Naive B cell (primary cell): Measurements from ENCODE around the gene CDH23. TPM values are rescaled to one million over a fixed set of nuclear protein-coding genes. Genes with fewer than 3 reads are reported as not detected.

Source experiments
- ATAC-seq, 2 donors: fragments of 150-1000 bp; cut with Tn5 transposase; 2 replicates each; pipeline ENCODE4 v1.10.0; 2021; ENCODE audit warnings: low read depth in 2 of 2, mild to moderate bottlenecking in 2 of 2, moderate library complexity in 2 of 2
- DNase-seq: peaks from one replicate; pipeline ENCODE4 v3.0.0; 2022
- H3K27ac Mint-ChIP-seq, 6 donors: one replicate each; pipeline ENCODE4 v1.8.0; 2020 to 2022; ENCODE audit warnings: mild to moderate bottlenecking in 6 of 6, mixed read lengths in 6 of 6, moderate library complexity in 5 of 6, inconsistent platforms in 2 of 6
- H3K27me3 Mint-ChIP-seq, 3 donors: one replicate each; pipeline ENCODE4 v1.8.0; 2021 to 2022; ENCODE audit warnings: mixed read lengths in 3 of 3, mild to moderate bottlenecking in 1 of 3
- H3K36me3 Mint-ChIP-seq, 2 donors: one replicate each; pipeline ENCODE4 v1.8.0; 2020 to 2022; ENCODE audit warnings: mixed read lengths in 2 of 2, inconsistent platforms in 1 of 2, mild to moderate bottlenecking in 1 of 2
- H3K4me1 Mint-ChIP-seq, 3 donors: one replicate each; pipeline ENCODE4 v1.8.0; 2020 to 2022; ENCODE audit warnings: mixed read lengths in 3 of 3, inconsistent platforms in 1 of 3, mild to moderate bottlenecking in 1 of 3, moderate library complexity in 1 of 3
- H3K4me3 Mint-ChIP-seq, 8 donors: one replicate each; pipeline ENCODE4 v1.8.0; 2020 to 2022; ENCODE audit warnings: mild to moderate bottlenecking in 8 of 8, mixed read lengths in 8 of 8, moderate library complexity in 8 of 8, inconsistent platforms in 2 of 8
- H3K9me3 Mint-ChIP-seq, 7 donors: one replicate each; pipeline ENCODE4 v1.8.0; 2020 to 2022; ENCODE audit warnings: mixed read lengths in 7 of 7, mild to moderate bottlenecking in 5 of 7, inconsistent platforms in 2 of 7, moderate library complexity in 1 of 7
- polyA plus RNA-seq, 6 donors: library from polyadenylated mRNA; unstranded; fragments of 300-500 nt; fragmentation: Illumina TruSeq; gene quantifications; one replicate each; pipeline ENCODE4 v1.2.3, GENCODE V29; 2021; ENCODE audit warnings: low read depth in 6 of 6

CDH23 gene
- polyA plus RNA-seq, 6 donors from 2014 or later = 0.05 to 0.62 (median 0.21) TPM; not detected in 2

DNA sequence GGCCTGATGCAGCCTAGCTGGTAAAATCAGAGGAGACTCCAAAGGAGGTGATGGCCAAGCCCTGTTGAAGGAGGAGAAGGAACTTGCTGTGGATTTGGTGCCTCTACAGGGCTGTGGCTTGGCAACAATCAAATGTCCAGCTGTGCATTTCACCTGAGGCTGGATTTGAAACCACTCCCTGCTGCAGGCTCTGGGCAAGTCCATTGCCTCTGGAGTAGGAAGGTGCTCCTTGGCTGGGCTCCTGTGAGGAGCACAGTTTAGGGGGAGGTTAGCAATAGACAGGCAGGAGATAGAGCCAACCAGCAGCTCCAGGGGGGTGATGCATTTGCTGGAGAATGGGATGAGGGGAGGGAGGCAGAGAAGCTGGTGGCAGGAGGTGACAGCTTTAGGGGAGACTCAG is 26.5 kb downstream of the CDH23 start:
- no peak for ATAC-seq
- peaks cover 0 to 5% (median 0%) of the 10 kb centered on the region in 3 donors for H3K4me1 Mint-ChIP-seq
- H3K36me3 Mint-ChIP-seq = no peaks in the 10 kb centered on the region
- no peak for DNase-seq
- no peak overlapping the region for H3K27ac Mint-ChIP-seq
- peaks cover 4 to 50% (median 47%) of the 10 kb centered on the region in 3 donors for H3K27me3 Mint-ChIP-seq
- H3K4me3 Mint-ChIP-seq = no peak overlapping the region
- no peaks in the 10 kb centered on the region for H3K9me3 Mint-ChIP-seq

DNA sequence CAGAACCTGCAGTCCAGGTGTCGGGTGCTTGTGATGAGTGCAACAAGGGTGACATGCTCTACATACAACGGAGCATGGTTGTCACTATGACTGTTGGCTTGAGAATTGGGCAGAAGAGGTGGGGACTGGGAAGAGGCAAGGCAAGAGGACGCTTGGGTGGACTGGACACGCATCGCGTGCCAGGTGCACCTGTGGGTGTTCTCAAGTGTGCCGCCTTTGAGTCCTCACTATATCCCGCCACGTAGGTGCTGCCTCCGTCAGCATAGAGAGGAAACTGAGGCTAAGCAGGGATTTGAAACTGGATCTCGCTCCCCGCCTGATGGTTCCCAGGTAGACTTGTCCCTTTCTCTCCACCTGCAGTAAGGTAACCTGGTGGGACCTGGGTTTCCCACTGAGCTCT is 27.2 kb downstream of the CDH23 start:
- Mint-ChIP-seq H3K27me3 (peaks cover 4 to 51% (median 48%) of the 10 kb centered on the region in 3 donors), H3K4me3 (no peak overlapping the region), H3K9me3 (no peaks in the 10 kb centered on the region), H3K4me1 (peaks cover 0 to 5% (median 0%) of the 10 kb centered on the region in 3 donors), H3K36me3 (no peaks in the 10 kb centered on the region), H3K27ac (no peak overlapping the region)
- DNase-seq (no peak), ATAC-seq (no peak)

DNA sequence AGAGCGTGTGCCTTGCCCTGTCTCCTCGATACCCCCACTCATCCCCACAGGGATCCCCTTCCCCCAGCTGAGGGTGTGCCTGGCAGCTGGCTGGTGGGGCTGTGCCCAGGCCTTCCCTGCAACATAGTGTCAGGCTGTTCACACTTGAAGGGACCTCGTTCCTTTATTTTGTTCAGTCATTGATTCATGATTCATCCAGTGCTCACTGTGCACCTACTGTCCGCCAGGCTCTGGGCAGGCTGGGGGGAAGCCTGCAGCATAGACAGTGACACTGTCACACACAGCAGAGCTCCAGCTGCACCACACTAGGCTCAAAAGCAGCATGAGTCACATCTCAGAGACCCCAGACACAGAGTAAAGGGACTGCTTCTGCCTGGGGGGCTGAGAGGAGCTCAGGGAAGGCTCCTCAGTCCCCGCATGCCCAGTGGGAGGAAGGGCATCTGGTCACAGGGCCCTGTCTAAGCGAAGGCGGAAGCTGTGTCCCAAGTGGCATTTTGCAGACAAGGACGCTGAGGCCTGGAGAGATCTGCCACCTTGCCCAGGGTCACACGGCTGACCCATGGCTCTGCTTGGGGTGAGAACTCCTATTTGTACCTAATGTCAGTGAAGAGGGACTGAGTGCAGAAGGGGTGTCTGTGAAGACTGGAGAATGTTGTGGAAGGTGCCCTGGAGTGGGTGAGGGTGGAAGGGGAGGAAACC is 27.9 kb downstream of the CDH23 start:
- H3K9me3 Mint-ChIP-seq = no peaks in the 10 kb centered on the region
- no peak overlapping the region for H3K27ac Mint-ChIP-seq
- no peak for DNase-seq
- ATAC-seq = no peak
- H3K4me3 Mint-ChIP-seq = peak overlapping the region in 1 of 8 donors; percentile 80
- H3K36me3 Mint-ChIP-seq = no peaks in the 10 kb centered on the region
- H3K27me3 Mint-ChIP-seq = peaks cover 4 to 58% (median 55%) of the 10 kb centered on the region in 3 donors
- H3K4me1 Mint-ChIP-seq = peaks cover 0 to 5% (median 0%) of the 10 kb centered on the region in 3 donors

DNA sequence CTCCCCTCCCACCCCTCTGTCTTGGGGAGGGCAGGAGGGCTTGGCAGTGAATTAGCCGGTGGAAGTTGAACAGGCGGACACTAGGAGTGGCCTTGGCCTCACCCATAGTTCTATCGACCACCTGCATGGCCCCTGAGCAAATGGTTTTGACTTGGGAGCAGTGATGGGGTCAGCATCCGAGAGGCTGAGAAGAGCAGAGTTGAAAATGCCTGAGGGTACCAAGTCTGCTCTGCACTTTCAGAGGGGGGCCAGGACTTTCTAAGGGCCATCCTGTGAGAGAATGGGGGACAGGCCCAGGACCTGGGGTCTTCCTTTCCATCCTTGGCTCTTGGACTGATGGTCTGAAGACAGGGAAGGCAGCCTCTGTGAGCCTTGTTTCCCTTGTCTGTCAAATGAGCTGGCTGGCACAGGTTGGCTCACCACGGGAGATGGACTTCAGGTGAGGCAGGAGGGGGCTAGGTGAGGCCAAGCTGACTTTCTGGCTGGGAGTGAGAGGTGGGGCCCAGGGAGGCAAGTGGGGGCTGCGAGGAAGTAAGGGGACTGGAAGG is 29.4 kb downstream of the CDH23 start:
- H3K4me1 Mint-ChIP-seq = peaks cover 0 to 5% (median 0%) of the 10 kb centered on the region in 3 donors
- H3K27me3 Mint-ChIP-seq = peaks cover 4 to 63% (median 56%) of the 10 kb centered on the region in 3 donors
- H3K4me3 Mint-ChIP-seq = no peak overlapping the region
- H3K9me3 Mint-ChIP-seq = no peaks in the 10 kb centered on the region
- no peak for DNase-seq
- no peak for ATAC-seq
- no peak overlapping the region for H3K27ac Mint-ChIP-seq
- no peaks in the 10 kb centered on the region for H3K36me3 Mint-ChIP-seq

DNA sequence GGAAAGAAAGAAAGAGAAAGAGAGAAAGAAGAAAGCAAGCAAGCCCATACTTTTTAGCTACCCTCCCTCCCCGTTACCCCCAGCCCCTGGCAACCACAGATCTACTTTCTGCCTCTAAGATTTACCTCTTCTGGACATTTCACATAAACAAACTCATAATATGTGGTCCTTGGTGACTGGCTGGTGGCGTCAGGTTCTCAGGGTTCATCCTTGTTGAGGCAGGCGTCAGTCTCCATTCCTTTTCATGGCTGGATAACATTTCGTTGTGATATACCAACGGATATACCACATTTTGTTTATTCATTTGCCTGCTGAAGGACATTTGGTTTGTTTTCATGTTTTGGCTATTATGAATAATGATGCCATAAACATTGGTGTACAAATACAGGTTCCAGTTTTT is 30.5 kb downstream of the CDH23 start:
- peaks cover 4 to 57% (median 49%) of the 10 kb centered on the region in 3 donors for H3K27me3 Mint-ChIP-seq
- no peaks in the 10 kb centered on the region for H3K9me3 Mint-ChIP-seq
- no peak overlapping the region for H3K4me3 Mint-ChIP-seq
- no peak for ATAC-seq
- no peaks in the 10 kb centered on the region for H3K36me3 Mint-ChIP-seq
- DNase-seq = no peak
- peaks cover 0 to 5% (median 0%) of the 10 kb centered on the region in 3 donors for H3K4me1 Mint-ChIP-seq
- H3K27ac Mint-ChIP-seq = no peak overlapping the region

DNA sequence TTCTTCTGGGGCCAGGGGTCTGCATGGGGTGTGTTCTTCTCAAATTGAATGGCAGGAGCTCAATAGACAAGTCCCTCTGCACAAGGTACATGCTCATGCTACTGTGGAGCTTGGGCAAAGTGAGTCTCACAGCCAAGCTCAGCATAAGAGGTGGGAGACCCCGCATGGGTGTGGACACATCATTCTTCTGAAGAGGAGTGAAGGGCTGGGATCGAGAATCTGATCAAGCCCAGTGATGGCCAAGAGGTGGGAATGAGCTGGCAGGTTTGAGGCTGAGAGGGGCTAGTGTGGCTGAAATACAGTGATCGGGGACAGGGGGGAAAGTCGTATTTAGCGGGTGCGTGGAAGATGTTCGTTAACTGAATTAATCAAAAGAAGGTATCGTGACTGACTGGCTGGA is 32.6 kb downstream of the CDH23 start:
- H3K4me3 Mint-ChIP-seq = no peak overlapping the region

DNA sequence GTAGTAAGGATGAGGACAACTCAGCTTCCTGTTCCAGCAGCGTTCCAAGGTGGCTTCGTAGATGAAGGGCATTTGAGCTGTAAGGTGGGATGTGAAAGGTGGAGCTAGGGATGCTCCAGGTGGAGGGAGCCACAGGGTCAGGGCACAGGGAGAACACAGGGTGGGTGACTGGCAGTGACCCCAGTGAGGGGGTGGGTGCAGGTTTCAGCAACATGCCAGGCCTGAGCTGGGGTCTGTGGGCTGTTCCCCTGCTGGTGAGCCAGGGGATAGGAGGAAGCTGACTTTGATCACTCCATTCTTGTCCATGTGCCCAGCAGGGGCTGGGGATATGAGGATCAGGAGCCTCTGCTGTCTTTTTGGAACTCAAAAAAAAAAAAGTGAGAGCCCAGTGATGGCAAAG is 33.2 kb downstream of the CDH23 start:
- H3K27ac Mint-ChIP-seq = peak overlapping the region in 1 of 6 donors; percentile 49
- H3K4me3 Mint-ChIP-seq = no peak overlapping the region
- DNase-seq = no peak
- no peaks in the 10 kb centered on the region for H3K9me3 Mint-ChIP-seq
- no peak for ATAC-seq
- H3K27me3 Mint-ChIP-seq = peaks cover 4 to 47% (median 34%) of the 10 kb centered on the region in 3 donors
- H3K36me3 Mint-ChIP-seq = no peaks in the 10 kb centered on the region
- peaks cover 0 to 4% (median 0%) of the 10 kb centered on the region in 3 donors for H3K4me1 Mint-ChIP-seq

More for the DNA sequence above, 32.6 kb downstream of the CDH23 start:
- H3K36me3 Mint-ChIP-seq = no peaks in the 10 kb centered on the region
- no peak for DNase-seq
- peaks cover 0 to 5% (median 0%) of the 10 kb centered on the region in 3 donors for H3K4me1 Mint-ChIP-seq
- H3K27me3 Mint-ChIP-seq = peaks cover 4 to 52% (median 40%) of the 10 kb centered on the region in 3 donors
- H3K9me3 Mint-ChIP-seq = no peaks in the 10 kb centered on the region
- no peak overlapping the region for H3K27ac Mint-ChIP-seq
- ATAC-seq = no peak

DNA sequence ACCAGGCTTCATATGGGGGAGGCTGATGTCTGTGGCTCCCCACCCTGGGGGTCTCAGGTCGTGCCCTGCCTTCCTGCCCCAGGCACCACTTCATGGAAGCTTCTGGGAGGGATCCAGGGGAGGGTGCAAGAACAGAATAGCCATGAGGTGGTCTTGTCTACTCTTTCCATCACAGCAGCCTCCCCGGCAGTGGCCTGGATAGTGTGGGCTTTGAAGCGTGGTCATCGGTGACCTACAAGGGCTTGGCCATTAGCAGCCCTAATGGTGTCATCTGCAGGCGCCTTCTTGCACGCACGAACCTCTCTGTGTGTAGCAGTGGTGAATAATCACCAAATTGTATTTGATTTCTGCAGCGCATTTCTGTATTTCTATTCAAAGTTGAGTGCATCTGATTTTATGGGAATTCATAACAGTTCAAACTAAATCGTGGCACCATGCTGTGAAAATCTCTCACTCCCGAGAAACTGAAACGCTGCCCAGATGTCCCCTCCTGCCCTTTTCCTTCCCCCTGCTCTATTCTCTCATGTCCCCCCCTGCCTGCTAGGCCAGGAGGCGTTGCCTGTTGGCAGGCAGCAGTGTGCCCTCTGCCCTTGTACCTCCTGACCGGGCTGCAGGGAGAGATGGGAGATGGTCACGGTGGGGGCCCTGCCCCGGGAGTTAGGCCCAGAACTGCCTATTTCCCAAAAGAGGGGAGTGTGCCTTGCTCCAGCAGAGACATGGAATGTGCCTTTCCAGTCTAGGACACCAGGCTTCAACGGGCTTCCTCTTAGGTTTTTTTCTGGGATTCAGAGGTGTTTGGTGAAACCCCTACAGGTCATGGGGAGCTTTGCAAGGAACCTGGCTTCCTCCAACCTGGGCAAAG is 34.8 kb downstream of the CDH23 start:
- Mint-ChIP-seq H3K4me3 (peak overlapping the region in 1 of 8 donors; percentile 61), H3K27ac (no peak overlapping the region)
- ATAC-seq = no peak

DNA sequence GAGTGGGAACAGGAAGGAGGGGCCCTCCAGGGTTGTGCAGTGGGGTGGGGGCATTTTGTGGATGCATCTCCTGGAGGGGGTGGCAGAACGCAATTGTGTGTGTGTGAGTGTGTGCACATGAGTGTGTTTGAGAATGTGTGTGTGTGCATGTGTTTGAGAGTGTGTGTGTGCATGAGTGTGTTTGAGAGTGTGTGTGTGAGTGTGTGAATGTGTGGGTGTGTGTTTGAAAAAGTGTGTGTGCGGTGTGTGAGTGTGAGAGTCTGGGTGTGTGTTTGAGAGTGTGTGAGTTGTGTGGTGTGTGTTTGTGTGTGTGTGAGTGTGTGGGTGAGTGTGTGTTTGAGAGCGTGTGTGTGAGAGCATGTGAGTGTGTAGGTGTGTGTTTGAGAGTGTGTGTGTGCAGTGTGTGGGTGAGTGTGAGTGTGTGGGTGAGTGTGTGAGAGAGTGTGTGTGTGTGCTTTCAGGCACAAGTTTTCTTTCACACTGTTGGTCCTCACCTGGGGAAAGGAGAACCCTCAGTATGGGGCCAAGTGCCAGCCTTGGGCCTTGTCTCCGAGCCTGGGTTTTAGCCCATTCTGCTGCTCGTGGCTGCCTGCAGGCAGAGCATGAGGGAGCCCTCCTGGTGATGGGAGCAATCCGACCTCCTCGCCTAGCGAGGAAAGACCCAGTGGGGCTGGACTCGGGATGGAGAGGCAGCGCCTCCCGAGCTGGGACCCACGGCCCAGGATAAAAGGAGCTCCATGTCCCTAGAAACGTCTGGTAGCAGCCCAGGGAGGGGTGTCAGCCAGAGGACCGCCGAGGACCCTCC is 35.6 kb downstream of the CDH23 start:
- ATAC-seq (no peak), DNase-seq (no peak)
- peak overlapping the region in 1 of 8 donors; percentile 61 for H3K4me3 Mint-ChIP-seq
- H3K36me3 Mint-ChIP-seq = no peaks in the 10 kb centered on the region
- H3K27me3 Mint-ChIP-seq = peaks cover 0 to 35% (median 28%) of the 10 kb centered on the region in 3 donors
- H3K27ac Mint-ChIP-seq = no peak overlapping the region
- H3K9me3 Mint-ChIP-seq = no peaks in the 10 kb centered on the region
- no peaks in the 10 kb centered on the region for H3K4me1 Mint-ChIP-seq

More for the DNA sequence above, 34.8 kb downstream of the CDH23 start:
- H3K27me3 Mint-ChIP-seq = peaks cover 0 to 35% (median 28%) of the 10 kb centered on the region in 3 donors
- DNase-seq = no peak
- no peaks in the 10 kb centered on the region for H3K36me3 Mint-ChIP-seq
- no peaks in the 10 kb centered on the region for H3K9me3 Mint-ChIP-seq
- no peaks in the 10 kb centered on the region for H3K4me1 Mint-ChIP-seq

DNA sequence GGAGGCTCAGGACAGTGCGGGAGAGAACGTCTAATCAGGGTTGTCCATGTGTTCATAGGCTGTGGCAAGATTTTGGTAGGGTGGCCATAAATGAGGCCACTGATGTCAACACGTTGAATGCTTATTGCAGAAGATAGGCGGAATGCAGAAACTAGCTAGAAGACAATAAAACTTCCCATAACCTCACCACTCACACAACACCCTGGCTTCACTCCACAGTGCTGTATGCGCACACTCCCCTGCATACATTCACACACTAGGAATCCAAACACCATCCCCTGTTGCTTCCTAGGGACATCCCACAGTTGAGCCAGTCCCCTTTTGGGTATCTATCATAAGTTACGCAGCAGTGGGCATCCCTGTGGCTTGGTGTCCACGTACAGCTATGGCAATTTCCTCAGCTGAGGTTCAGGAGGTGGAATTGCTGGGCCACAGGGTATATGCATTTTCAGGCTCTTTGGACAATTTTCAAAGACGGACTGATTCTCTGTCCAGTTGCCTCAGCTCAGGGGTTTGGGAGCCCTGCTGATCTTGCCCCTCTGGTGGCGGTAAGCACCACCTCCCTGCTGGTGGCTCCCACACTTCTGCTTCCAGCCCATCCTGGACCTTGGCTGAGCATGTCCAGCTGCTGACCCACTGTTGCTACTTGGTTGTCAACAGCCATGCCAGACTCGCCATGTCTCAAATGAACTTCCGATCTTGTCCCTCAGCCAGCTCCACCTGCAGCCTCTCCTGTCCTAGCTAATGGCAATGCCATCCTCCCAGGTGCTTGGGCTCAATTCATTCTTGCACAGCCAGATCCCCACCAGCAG is 36.4 kb downstream of the CDH23 start:
- Mint-ChIP-seq H3K27me3 (peaks cover 0 to 35% (median 28%) of the 10 kb centered on the region in 3 donors), H3K27ac (no peak overlapping the region), H3K4me3 (no peak overlapping the region), H3K36me3 (no peaks in the 10 kb centered on the region), H3K9me3 (no peaks in the 10 kb centered on the region), H3K4me1 (no peaks in the 10 kb centered on the region)
- ATAC-seq = no peak
- DNase-seq = no peak

DNA sequence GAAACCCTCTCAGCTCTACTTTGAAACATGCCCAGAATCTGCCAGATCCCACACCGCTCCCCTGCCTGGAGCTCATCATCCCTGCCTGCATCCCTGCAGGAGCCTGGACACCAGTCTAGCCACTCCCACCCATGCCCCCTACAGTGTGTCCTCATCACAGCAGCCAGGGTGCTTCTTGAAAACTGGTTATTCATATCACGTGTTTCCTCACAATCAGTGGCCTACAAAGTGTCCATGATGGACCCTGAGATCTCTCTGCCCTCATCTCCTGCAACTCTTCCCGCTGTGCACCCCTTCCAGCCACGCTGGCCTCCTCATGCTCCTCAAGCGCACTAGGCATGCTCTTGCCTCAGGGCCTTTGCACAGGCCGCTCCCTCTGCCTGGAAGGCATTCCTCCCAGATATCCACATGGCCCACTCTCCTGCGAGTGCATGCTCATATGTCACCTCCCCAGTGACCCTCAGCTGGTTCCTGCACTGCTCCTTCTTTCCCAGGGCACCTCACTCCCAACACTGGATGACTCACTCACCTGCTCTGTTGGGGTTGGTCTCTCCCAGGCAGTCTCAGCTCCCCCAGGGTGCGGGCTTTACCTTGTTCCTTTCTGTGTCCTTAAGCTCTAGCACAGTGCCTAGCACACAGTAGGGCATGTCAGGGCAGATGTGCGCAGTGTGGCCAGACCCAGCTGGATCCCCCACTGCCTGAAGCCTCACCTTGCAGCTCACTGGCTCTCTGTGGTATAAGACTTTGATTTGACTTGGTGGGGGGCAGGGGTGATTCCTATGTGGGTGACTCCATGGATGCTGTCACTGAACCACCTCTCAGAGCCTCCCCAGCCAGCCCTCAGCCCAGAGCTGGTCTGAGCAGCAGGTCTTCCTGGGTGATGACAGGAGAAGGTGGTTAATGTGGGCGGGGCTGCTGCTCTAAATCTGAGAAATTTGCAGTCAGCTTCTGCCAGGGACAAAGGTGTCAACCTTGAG is 37.3 kb downstream of the CDH23 start:
- Mint-ChIP-seq H3K9me3 (no peaks in the 10 kb centered on the region), H3K27ac (peak overlapping the region in 1 of 6 donors; percentile 46), H3K4me3 (no peak overlapping the region), H3K27me3 (peaks cover 0 to 32% (median 26%) of the 10 kb centered on the region in 3 donors), H3K4me1 (no peaks in the 10 kb centered on the region), H3K36me3 (no peaks in the 10 kb centered on the region)
- DNase-seq = no peak
- no peak for ATAC-seq
